ENCODE measurements around the gene LRIG3.

Gene LRIG3

DNA sequence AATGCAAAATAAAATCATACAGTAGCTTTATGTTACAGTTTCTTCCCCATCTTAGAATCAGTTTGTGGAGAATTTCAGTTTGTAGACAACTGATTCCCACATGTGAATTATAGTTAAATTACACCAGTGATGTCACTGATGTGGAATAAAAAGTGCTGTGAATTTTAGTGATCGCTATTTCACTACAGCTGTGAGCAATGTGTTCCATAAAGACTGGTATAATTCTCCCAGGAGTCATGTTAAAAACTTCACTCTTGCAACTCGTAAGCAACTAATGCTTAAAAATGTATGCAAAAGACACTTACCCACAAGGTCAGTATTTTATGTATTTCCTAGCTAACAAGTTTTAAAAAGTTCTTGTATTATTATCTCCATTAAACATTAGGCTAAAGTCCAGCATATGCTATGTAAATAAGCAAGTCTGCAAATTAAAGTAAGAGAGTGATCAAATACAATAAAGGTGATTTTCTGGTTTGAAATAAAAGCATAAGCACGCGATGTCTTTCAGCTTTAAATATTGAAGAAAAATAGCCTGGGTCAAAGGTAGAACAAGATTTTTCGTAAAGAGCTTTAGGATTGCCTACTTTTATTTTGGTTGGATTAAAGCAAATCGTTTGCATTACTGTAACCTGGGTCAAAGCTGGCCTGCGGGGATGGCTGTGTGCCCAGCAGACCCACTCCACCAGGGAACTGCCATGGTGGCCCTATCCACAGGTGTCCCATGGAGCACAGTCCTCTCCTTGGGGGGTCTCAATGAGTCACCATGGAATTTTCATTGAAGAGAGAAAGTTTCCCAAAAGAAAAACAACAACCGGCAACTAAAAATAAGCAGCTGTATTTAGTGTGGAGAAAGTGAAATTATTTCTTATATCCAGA, 12.7 kb upstream of the LRIG3 start:
- no peak for DNase-seq (ENCODE audit: low read depth)

DNA sequence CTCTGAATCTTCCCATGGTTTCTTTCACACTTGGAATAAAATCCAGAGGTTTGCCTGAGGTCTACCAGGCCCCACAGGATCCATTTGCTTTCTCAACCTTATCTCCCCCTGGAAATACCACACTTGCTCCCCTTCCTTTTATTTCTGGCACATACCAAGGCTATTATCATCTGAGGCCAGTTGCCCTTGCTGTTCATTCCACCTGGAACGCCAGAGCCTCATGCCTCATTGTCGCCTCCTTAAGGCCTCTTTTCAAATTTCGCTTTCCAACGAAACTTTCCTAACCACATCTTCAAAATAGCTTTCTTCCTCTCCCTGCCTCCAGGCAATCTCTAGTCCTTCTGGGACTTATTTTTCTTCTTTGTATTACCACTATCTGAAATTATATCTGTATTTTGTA, 11.2 kb upstream of the LRIG3 start:
- no peak for DNase-seq (ENCODE audit: low read depth)

DNA sequence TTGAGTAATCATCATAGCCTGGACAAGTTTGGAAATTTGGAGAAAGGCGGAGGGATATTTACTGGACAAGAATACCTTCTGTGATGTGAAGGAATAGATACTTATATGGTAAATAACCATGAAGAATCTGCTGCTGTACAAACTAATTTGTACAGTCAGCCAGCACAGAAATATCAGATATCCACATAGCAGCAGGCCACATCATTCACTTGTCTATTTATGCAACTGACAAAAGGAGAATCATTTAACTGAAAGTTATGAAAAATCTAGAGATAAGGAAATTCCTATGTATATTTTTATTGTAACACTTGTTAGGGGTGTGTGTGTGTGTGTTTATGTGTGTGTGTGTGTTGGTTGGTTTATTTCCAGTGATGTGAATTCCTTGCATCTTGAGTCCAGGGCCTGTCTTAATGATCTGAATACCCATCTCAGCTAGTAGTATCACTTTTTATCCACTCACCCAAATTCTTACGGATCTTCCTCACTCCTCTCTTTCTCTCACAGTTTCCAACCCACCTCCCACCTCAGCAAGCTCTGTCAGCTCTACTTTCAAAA, 10.5 kb upstream of the LRIG3 start:
- DNase-seq (ENCODE audit: low read depth), result no peak

DNA sequence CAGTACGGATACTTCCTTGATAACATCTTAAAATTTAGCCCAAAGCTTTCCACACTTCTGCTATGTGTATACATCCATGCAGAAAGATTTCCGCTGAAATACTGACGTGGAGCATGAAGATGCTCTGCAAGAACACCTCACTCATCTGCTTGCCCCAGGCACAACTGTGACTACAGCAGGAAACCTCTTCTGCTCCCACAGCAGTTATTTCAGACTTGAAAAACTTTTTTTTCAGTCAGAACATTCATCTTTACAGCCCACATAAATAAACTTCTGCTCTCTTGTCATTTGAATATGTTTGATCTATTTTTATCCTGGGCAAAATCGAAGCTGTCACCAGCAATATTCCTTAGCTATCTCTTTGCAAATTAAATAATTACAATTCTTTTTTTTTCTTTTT, 6.8 kb upstream of the LRIG3 start:
- no peak for DNase-seq (ENCODE audit: low read depth)

DNA sequence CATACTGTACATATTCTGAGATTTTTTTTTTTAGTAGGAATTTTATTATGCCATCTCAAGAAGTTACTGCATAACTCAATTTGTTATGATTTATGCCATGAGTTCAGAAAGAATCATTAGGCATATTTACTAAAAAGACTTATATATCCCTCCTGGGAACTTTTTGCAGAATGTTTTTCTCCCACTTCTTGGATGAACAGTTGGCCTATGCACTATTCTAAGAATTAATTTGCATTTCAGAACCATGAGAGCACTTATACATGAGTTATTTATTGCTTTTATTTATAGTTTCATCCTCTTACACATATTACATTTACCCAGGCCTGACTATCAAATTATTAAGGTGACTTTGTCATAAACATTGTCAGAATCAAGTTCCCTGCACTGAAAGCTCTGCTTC, 6.3 kb upstream of the LRIG3 start:
- DNase-seq (ENCODE audit: low read depth), result no peak

DNA sequence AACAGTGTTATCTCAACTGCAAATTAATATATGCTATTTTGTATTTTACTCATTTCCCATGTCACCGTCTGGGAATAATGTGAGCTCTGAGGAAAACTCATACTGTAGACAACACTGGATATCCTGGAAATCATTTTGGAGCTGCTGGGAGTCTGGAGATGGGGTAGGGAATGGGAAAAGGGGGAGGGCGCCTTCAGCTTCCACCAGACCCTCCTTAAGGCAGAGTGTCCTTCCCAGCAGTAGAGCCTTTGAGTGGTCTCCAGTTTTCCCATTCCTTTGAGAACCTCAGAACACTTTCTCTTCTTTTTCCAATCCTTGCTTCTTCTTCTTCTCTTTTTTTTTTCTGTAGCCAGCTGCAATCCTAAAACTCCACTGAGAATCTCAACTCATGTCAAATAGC, 5.4 kb upstream of the LRIG3 start:
- DNase-seq (ENCODE audit: low read depth), result no peak

DNA sequence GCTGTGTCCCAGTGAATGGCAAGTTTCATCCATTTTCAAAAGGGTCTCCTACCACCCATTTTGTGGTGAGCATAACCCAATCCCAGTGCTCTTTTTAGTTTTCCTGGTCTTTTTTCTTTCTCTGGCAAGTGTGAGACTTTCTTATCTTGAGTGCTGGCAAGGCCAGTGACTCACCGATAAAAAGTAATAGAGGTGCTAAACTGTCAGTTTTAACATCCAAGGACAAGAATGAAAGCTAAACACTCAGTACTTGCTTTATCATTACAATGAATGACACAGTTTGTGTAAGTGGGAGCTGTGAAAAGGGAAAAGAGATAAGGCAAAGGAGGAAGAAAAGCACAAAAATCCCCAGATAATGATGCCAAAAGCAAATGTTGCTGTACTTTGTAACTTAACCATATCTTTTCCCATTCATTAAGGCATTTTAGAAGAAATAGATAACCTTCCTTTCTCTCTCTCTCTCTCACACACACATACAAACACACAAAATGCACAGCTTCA, 4.9 kb upstream of the LRIG3 start:
- no peak for DNase-seq (ENCODE audit: low read depth)

DNA sequence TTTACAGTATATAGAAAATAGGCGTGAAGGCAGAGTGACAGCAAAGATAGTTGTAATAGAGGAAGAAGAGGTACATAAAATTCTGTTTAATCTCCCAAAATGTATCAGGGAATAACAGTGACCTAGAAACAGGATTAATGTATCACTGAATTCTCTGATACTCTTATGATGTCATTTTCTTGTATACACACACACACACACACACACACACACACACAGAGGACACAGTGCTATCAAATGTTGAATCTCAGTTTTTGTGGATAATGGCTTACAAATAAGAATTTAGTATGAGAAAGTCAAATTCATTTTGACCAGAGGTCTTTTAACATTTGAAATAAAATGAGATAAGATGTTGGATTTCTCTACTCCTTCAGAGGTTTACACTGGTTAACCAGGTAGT, 4.3 kb upstream of the LRIG3 start:
- DNase-seq (ENCODE audit: low read depth), result no peak

DNA sequence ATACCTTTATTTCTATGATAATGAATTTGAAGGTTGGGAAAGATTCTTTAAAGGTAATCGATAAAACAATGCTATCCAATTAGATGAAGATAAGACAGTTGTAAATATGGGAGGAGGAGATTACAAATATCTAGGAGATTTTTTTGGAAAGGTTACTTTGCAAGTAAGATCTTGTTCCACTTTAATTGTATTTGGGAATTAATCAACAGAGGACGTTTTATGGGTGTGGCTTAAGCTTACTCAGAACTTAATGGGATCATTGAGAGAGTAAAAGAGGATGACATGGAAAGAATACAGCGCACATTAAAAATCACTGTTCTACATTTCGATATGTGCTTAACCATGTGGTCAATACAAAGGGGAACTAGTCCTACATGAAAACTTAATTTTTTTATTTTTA, 3.5 kb upstream of the LRIG3 start:
- DNase-seq (ENCODE audit: low read depth), result no peak

DNA sequence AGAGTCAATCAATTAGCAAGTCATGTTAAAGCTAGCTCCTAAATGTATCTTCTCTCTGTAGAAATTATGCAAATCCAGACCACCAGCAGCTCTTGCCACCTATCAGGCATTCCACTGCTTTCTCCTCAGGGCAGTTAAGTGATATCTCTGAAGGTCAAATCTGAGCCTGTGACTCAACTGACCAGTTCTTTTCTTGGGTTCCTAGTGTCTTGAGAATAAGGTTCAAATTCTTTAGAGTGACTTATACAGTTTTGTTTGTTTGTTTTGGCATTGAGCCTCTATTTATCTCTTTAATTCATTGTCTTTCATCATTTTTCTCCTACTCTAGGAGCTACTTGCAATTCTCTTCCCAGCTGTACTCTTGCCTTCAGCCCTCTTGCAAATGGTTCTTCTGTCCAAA, 2.5 kb upstream of the LRIG3 start:
- no peak for DNase-seq (ENCODE audit: low read depth)

DNA sequence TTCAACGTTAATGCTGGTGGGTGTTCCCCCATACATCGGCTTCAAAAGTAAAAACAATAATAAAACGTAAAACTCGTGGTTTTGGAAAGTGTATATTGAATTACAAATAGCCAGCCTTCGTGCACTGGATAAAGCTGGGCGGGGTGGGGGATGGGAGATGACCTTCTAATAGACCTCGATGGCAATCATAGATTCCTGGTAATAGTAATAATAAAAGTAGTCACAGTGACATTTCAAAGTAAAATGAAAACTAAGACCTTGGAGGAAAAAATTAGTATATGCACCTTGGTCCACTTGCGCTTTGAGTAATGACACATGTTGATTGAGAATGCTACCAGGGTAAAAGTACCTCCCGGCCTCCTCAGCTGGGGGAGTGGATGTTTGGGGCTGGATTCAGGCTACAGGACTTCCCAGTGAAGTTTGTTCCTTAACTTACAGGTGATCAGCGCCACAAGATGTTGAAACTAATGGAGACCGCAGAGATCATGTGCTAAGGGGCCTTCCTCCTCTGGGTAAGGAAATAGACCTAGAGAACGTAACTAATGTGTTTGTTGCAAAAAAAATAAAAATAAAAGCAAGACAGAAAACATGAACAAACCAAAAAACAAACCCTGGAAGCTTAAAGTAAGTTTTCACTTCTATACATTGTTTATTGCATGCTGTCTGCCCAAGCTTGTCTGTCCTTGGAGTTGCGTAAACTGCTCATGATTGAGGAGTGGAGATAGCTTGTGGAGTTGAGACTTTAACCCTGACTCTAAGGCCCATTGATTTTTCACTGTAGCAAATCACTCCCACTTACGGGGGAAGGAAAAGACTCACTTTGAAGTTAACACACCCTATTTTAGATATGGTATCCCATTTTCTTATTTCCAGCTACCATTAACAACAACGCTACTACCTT, 907 bp upstream of the LRIG3 start:
- no peak for DNase-seq (ENCODE audit: low read depth)

DNA sequence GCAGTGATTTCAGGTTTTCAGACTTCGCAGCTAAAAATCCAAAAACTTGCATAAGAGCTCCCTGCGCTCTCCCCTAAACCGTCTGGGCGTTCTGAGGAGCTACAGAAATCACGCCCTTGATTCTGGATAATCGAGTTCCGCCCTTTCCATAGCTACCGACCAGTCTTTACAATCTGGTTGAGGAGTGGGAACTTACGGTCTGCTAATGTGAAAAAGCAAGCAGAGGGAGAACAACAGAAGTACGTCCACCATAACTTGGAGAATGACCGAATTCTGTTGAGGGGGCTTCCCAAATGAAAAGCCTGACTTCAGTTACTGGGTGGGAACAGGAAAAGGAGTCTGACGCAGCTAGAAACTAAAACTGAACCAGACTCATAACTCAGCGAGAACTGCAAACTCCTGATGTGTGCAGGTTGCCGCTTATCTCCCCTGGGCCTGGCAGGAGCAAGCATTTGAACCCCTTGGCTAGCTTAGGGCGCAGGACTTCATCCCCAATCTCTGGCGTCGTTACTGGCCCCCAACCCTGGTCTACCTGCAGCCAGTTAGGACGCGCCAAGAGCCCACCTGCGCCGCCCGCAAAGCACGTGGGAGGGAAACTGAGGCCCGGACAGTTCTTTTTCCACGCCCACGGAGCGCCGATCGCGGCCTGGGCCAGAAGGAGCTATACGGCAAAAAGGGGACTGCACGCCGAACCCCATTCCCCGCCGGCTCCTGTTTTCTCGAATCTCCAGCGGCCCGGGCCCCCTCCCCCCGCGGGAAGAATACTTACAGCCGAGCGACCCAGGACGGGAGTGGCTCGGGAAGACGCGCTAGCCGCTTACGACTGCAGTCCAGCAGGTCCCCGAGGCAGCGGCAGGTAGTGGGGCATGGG, 838 bp downstream of the LRIG3 start:
- DNase-seq (ENCODE audit: low read depth), result no peak

DNA sequence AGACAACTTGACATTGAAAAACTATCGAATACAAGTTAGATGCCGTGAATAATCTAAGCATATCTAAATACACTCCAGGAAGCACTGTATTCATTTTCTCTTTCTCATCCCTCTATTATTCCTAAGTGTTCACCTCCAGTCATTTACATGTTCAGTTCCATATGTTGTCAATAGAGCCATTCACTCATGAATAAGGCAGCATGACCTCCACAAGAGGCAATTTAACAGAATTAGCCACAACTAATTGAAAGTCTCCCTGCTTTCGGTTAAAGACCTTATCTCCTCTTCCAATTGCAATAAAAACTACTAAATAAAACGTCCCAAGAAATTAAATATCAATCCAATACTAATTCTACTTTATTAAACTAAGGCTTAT, 1.8 kb downstream of the LRIG3 start:
- DNase-seq (ENCODE audit: low read depth), result no peak

DNA sequence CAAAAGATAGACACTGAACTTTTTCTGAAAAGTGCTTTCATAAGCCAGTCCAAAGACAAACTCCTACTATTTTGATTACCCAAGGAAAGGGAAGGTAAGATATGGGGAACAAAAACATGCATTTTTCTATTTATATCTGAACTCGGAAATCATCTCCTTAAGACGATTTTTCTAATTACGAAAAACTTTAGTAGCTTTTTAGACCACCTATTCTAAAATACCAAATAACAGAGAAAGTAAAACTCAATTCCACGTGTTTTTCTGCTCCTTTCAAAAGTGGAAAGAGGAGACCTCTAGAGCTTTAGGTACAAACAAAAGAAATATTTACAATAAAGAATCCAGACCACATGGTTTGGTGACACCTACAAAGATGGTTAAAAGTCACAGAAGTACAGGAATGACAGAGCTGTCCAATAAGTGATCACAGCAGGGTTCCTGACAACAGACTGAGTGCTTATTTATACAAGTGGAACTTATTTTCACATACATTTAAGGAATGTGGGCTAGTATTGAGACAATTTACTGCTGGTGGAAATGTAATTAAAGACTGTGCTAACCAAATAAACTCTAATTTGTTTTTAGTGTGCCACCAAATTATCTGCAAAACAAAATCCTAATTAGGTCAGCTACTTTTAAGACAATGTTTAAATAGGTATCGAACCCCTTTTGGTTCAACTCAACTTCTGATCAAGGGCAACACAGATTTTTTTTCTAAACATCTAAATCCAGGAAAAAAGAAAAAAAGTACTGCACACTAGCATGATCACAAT, 2.4 kb downstream of the LRIG3 start:
- no peak for DNase-seq (ENCODE audit: low read depth)

DNA sequence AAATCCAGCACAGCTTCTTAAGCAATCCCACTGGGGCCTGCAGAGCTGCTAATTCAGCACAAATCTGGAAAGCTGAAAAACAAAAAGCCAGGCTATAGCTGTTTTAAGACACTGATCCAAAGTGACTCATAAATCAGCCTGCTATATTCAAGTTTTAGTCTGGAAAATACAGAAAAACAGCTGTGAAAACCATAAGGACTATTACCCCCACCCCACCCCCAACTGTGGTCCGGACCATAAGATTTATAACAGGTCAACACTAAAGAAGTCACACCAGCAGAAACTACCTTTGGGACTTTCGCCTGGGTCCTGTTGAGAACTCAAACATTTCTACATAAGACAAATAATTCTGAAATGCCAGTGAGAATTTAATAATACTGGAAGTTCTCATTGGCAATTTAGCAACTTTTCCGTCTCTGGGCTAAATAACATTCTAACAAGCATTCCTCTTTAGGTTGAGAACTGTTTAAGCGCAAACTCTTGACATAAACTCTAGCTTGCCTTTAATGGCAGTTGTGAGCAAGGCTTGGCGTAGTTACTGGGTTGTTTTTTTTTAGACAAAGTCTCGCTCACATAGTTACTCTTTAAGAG, 3.3 kb downstream of the LRIG3 start:
- no peak for DNase-seq (ENCODE audit: low read depth)

DNA sequence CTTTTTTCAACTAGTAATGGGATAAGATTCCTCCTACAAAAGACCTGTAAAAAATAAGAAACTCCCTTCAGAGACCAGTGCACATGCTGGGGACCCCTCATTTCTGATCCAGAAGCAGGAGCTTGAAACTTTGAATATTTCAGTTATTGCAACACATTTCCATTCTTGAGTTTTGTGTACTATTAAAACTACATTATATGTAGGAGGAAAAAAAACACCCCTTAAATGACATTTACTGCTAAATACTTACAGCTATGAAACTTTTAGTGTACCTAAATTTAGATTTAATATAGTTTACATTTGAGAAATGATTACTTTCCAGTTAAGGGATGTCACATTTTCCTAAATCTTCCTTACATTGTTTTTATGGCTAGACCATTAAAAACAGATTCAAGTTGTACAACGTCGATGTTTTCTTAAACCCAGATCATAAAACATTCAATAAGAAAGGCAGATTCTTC, 4.1 kb downstream of the LRIG3 start:
- no peak for DNase-seq (ENCODE audit: low read depth)

DNA sequence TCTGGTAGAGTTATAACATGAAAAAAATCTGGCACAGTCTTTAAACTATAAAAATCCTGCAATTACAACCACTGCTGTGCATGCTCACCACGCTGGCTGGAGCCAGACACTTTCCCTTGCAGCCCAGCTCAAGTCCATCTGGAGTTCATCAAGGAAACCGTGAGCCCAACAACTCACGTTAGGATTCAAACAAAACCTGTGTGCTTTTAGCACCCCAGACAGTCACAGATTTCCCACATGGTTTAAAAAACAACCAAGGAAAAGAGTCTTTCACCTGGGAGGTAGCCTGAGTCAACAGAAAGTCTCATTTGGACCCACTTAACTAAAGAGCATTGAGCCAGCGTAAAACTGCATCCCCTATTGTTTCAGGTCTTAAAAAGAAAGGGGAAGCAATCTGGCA, 4.7 kb downstream of the LRIG3 start:
- no peak for DNase-seq (ENCODE audit: low read depth)

DNA sequence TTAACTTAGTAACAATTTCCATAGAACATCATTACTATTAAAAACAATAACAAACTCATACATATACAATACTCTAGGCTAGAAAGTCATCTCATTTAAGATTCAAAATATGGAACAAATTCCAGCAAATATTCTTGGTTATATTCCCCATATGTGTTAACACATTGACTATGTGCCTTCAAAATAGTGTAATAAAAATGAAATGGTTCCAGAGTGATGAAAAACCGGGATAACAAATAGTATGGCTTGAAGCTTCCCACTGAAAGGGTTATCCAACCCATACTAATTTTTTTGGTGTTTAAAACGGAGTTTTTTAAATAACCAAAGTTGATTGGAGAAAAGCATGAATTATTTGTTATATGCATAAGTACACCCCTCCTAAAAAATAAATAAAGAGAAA, 5.3 kb downstream of the LRIG3 start:
- no peak for DNase-seq (ENCODE audit: low read depth)

DNA sequence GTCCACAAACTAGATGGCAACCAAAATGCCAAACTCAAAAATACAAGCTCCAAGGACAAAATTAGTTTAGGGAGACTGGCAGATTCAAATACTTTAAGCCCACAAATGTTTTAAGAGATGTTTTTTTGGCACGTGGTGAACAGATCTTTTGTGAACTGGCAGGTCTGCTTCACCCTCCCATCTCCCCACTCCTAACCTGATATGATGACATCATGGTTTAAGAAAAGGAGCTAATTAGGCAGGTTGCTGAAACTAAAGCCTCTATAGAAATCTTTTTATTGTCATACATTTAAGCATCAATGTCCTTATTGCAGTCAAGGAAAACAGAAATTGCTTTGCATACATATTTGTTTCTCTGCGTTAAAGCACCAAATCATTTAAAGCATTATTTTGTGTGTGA, 5.8 kb downstream of the LRIG3 start:
- no peak for DNase-seq (ENCODE audit: low read depth)

DNA sequence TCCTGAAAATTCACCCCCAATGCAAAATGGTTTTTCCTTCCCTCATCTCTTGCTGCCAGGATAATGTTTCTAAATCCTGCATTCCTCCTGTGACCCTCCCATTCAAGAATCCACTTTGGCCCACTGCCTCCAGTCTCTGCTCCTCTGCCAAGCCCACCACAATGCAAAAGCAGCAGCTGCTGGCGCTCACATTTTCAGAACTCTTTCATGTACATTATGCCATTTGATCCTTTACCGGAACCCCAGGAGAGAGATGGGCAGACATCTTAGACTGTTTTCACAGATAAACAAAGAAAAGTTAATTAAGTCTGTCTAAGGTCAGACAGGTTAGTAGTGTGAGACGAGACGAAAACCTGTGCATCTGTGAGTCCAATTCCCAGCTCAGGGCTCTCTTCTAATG, 12.9 kb downstream of the LRIG3 start:
- no peak for DNase-seq (ENCODE audit: low read depth)

DNA sequence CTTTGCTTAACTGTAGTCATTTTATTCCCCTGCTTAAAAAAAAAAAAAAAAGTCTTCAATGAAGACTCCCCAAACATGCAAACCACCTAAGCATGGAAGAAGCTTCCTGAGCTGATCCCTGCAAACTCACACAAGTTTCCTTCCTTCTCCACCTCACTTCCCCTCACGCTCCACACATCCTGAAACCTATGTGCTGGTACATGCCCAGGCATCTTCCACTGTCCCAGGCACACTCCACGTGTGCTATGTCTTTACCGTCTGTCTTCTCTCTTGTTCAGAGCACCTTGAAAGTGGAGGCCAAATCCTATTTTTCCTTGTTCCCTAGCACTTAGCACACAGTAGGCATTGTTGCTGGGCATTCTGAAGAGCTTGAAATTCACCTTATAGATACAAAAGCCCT, 13.4 kb downstream of the LRIG3 start:
- no peak for DNase-seq (ENCODE audit: low read depth)

All from stimulated activated CD8-positive, alpha-beta memory T cell treated with anti-CD3 and anti-CD28 coated beads, Interleukin-4, amount 100 ng/mL, for 24 hours (primary cell).